SU-DHL-6 (cell line): ENCODE measurements around the gene FIGNL2.

ENCODE experiments used
- EZH2phosphoT487 ChIP-seq: fragments of 200-600 bp; sonication (generic), shearing (Covaris generic); conservative IDR thresholded peaks from 2 replicates; pipeline ENCODE4 v1.6.1; 2018; ENCODE audit warnings: mild to moderate bottlenecking, antibody characterized with exemption, low read length, moderate library complexity, mixed read lengths
- TF ChIP-seq, protein P1 (sequence below): fragments of 200-600 bp; sonication (generic); IDR thresholded peaks from one replicate; pipeline ENCODE4 v1.5.1; 2017; ENCODE audit warnings: antibody characterized with exemption, mild to moderate bottlenecking, low read length, moderate library complexity; ENCODE audit not compliant: insufficient read depth, poor library complexity, severe bottlenecking

DNA sequence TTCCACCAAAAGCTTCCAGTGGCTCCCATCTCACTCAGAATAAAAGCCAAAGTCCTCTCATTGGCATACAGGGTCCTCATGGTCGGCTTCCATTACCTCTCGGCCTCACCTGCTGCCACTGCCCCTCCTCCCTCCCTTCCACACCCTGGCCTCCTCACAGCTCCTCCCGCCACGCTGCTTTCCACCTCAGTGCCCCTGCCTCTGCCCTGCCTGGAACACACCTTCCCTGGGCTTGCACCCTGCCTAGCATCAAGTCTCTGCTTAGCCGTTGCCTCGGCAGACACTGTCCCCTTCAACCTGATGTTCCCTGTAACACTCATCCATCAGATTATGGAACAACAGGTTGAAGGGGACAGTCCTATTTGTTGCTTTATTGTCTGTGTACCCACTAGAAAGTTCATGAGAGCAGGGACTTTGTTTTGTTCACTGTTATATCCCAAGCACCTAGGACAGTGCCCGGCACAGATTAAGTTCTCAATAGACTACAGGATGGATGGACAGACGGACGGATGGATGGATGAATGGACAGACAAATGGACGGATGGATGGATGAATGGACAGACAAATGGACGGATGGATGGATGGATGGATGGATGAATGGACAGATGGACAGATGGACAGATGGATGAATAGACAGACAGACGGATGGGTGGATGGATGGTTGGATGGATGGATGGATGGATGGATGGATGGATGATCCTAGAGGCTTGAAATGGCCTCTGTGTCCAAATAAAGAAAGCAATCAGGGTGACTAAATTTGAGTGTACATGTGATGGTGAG is 14.9 kb downstream of the FIGNL2 start:
- TF ChIP-seq, protein P1, sequence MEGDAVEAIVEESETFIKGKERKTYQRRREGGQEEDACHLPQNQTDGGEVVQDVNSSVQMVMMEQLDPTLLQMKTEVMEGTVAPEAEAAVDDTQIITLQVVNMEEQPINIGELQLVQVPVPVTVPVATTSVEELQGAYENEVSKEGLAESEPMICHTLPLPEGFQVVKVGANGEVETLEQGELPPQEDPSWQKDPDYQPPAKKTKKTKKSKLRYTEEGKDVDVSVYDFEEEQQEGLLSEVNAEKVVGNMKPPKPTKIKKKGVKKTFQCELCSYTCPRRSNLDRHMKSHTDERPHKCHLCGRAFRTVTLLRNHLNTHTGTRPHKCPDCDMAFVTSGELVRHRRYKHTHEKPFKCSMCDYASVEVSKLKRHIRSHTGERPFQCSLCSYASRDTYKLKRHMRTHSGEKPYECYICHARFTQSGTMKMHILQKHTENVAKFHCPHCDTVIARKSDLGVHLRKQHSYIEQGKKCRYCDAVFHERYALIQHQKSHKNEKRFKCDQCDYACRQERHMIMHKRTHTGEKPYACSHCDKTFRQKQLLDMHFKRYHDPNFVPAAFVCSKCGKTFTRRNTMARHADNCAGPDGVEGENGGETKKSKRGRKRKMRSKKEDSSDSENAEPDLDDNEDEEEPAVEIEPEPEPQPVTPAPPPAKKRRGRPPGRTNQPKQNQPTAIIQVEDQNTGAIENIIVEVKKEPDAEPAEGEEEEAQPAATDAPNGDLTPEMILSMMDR = no peak
- TF ChIP-seq EZH2phosphoT487 = no peak
